ENCODE results near the gene HSPG2.
A peak's percentile ranks its signal among the peaks of the same experiment; 100 is the strongest.
"Not testable (repeated sequence)": the region's sequence is repeated elsewhere in the genome, so short reads cannot be mapped to it uniquely, and the experiment has no call there.

The HSPG2 gene

DNA sequence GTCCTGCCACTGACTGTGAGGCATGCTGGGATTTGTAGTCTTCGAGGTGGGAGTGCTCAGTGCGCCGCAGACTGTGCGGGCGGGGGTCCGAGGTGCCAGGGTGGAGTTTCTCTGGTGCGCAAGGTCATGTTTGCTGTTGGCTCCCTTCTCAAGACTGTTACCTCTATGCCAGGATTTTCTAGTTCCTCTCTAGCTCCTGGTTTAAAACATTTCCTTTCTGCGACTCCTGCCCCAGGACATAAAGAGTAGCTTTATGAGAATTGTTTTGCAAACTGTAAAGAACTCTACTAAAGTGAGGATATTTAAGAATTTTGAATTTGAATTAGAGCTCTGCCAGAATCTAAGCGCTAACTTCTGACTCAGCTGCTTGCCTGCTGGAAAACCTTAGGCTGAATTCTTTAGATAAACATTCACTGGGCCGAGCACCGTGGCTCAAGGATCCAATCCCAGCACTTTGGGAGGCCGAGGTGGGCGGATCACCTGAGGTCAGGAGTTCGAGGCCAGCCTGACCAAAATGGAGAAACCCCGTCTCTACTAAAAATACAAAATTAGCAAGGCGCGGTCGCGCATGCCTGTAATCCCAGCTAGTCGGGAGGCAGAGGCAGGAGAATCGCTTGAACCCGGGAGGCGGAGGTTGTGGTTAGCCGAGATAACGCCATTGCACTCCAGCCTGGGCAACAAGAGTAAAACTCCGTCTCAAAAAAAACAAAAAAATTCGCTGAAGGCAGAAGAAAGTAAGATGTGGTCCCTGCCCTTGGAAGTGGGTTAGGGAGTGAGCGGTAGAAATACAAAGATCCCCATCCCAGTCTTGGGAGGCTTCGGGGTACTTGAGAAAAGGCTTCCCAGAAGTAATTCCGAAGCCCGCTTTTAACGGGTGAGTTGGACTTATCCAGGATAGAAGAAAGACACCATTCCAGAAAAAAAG, 153.2 kb downstream of the HSPG2 start:
- no peak for DNase-seq (ENCODE audit: low spot score)

- peak; percentile 97 for DNase-seq (ENCODE audit: low spot score)
Measured at GRCh38 chr1:21782868-21783678, 154.0 kb downstream of the HSPG2 start, which contains the start of gene USP48. TSS of gene USP48 (minus strand) at chr1:21783149. CDS start at chr1:21782957, 192 bp downstream.

DNA sequence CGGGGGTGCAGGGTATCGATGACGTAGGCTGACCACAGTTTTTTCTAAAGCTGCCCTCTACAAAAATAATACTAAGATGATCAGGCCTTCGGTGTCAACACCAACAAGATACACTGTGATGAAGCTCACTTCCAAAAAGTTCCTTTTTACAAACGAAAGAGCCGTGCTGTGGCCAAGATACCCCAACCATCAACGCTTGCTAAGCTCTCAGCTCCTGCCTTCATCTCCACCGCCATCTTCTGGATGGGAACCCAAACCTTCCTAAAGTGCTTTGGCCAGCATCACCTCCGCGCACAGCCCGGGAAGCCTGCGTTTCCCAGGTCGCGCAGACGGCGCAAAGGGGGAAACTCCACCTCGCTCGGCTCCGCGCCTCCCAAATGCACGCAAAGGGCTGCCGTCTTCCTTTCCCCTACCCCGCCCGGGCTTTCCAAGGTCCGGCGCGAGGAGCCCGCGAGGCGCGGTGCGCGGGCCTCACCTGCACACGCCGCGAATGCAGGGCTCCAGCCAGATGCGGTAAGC, 154.7 kb downstream of the HSPG2 start:
- peak; percentile 42 for DNase-seq (ENCODE audit: low spot score)

DNA sequence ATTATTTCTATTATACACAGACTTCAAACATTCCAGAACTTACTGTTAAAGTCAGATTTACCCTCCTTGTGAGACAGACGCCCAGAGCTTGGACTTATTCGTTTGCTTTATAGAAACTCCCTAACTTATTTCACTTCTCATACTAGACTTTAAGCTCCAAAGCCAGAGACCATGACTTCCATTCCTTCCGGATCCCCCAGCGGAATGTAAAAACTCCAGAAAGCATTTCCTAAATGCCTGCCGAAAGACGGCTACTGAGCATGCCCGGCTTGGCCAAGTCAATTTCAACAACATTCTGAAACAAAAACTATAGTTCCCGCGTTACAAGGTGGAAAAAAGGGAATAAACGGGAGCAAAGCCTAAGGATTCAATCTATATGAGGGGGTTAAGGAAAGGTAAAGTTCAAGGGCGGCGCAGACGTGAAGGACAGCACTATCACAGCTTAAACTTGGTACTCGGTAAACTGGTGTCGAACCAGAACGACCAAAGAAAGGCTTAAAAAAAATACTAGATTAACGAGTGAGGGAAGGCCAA, 155.2 kb downstream of the HSPG2 start:
- peak; percentile 31 for DNase-seq (ENCODE audit: low spot score)

- DNase-seq (ENCODE audit: low spot score) = no peak
Measured at GRCh38 chr1:21779613-21780521, 157.2 kb downstream of the HSPG2 start.

DNA sequence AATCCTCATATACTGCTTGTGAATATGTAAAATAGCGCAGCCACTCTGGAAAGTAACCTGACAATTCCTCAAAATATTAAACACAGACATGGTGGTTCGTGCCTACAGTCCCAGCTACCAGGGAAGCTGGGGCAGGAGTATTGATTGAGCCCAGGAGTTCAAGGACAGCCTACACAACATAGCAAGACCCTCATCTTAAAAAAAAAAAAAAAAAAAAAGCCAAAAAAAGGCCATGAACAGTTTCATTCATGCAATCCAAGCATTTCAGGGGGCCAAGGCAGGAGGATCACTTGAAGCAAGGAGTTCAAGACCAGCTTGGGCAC, 158.7 kb downstream of the HSPG2 start:
- no peak for DNase-seq (ENCODE audit: low spot score)

DNA sequence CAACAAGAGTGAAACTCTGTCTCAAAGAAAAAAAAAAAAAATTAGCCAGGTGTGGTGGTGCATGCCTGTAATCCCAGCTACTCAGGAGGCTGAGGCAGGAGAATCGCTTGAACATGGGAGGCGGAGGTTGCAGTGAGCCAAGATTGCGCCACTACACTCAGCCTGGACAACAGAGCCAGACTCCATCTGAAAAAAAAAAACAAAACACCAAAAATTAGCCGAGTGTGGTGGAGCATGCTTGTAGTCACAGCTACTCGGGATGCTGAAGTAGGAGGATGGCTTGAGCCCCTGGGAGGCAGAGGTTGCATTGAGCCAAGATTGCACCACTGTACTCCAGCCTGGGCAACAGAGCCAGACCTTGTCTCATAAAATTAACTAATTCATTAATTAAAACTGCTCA, 160.2 kb downstream of the HSPG2 start:
- DNase-seq (ENCODE audit: low spot score) = not testable (repeated sequence)

GRCh38 chr1:21775985-21776562, 161.0 kb downstream of the HSPG2 start:
- DNase-seq (ENCODE audit: low spot score) = no peak

- no peak for DNase-seq (ENCODE audit: low spot score)
Measured at GRCh38 chr1:21775550-21775914, 161.6 kb downstream of the HSPG2 start.

DNA sequence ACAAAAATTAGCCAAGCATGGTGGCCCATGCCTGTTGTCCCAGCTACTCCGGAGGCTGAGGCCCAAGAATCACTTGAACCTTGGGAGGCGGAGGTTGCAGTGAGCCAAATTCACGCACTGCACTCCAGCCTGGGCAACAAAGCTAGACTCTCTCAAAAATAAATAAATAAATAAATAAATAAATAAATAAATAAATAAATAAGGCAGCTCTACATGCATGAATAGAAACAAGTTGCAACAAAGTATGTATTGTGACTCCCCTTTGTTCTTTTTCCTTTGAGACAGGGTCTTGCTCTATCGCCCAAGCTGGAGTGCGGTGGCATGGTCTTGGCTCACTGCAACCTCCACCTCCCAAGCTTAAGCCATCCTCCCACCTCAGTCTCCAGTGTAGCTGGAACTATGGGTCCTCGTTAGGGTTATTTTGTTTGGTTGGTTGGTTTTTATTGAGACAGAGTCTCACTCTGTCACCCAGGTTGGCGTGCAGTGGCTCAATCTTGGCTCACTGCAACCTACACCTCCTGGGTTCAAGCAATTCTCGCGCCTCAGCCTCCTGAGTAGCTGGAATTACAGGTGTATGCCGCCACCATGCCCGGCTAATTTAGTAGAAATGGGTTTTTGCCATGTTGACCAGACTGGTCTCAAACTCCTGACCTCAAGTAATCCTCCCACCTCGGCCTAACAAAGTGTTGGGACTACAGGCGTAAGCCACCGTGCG, 162.1 kb downstream of the HSPG2 start:
- no peak for DNase-seq (ENCODE audit: low spot score)

DNA sequence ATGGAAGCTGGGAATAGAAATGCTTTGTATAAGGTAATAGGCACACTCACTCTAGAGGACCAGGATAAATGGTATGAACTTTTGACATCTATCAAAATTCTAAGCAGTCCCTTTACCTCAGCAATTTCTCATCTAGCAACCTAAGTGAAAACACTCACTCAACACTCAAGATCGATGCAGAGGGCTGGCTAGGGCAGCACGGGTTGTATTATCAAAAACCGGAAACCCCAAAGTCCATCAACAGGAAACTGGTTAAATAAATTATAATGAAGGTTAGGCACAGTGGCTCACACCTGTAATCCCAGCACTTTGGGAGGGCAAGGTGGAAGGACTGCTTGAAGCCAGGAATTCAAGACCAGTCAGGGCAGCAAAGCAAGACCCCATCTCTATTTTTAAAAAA, 163.5 kb downstream of the HSPG2 start:
- no peak for DNase-seq (ENCODE audit: low spot score)

Data from LoVo (cell line).